ENCODE measurements around the gene MEX3A. TPM values are rescaled to one million over a fixed set of nuclear protein-coding genes. Genes with fewer than 3 reads are reported as not detected.

MEX3A gene
- total and polyA plus RNA-seq, 10 of the 15 experiments (the other 5 are each of a cell fraction or from before 2014, with no cell fraction given), result 0.11 to 5.1 (median 1.7) TPM

GRCh38 chr1:156063997-156064285 is 18.3 kb downstream of the MEX3A start:
- intact Hi-C loops (cut with micrococcal nuclease; ENCODE audit: unreplicated experiment) (no loop called here), in situ Hi-C loops (cut with MboI) (no loop called here)
- Histone ChIP-seq H3K9ac (ENCODE audit: control insufficient read depth, insufficient read depth, low read length) (no peak overlapping the region), H3K27me3 (replicated peaks in 1 of 2; ENCODE audit: control insufficient read depth in 2 of 2, insufficient read depth in 2 of 2, low read length in 1 of 2) (no peaks in the 10 kb centered on the region), H3K4me1 (ENCODE audit: control insufficient read depth, insufficient read depth, low read length) (no peaks in the 10 kb centered on the region), H3K4me2 (ENCODE audit: control insufficient read depth, insufficient read depth) (no peak overlapping the region), H3K4me3 (no peak overlapping the region), H3K79me2 (ENCODE audit: control insufficient read depth, insufficient read depth, low read length) (no peaks in the 10 kb centered on the region), H3K27ac (ENCODE audit: control insufficient read depth, insufficient read depth) (no peak overlapping the region), H4K20me1 (ENCODE audit: control insufficient read depth, insufficient read depth) (no peaks in the 10 kb centered on the region), H3K9me3 (replicated peaks; ENCODE audit: control insufficient read depth, insufficient read depth, low read length) (no peaks in the 10 kb centered on the region), H2AFZ (ENCODE audit: control insufficient read depth, low read depth, low read length) (no peak overlapping the region), H3K36me3 (ENCODE audit: control insufficient read depth in 2 of 2, insufficient read depth in 2 of 2, low read length in 1 of 2) (no peaks in the 10 kb centered on the region)
- no peak for FAIRE-seq
- no peak for ATAC-seq
- no peak for DNase-seq (ENCODE audit: low read depth, low spot score)
- RAD21 ChIA-PET (ENCODE audit: unreplicated experiment), result interaction anchor here (4.2 to 5.1 kb wide), 2 partner anchors 75 to 126 kb away, joined by 39 to 68 read pairs; no protein-coding TSS in a partner anchor
- POLR2A ChIA-PET, result interaction anchor here (1.1 kb wide), 1 partner anchor 11 kb away, joined by 3 read pairs; no protein-coding TSS in a partner anchor
- SMC1A ChIA-PET (ENCODE audit: uncharacterized antibody, unreplicated experiment), result interaction anchor here (0.6 to 5.4 kb wide), 6 partner anchors 73 to 234 kb away, joined by 3 to 69 read pairs (median 4); partner anchors contain the start of gene RXFP4
- no TSS peak for BruUV-seq (replicated peaks)
- CTCF ChIA-PET, result interaction anchor here (1.1 to 6.4 kb wide), 7 partner anchors 12 to 131 kb away, joined by 3 to 102 read pairs (median 3); no protein-coding TSS in a partner anchor
- WGBS (ENCODE audit: insufficient coverage, insufficient replicate concordance, low lambda C conversion rate, missing lambda C conversion rate), result 93% methylated on average over 2 of the region's 2 CpGs
- no peak for TF ChIP-seq ZNF687 (IDR thresholded peaks at IDR 0.05)
- no peak for TF ChIP-seq ESRRA (IDR thresholded peaks at IDR 0.05; ENCODE audit: low read length)
- no peak for TF ChIP-seq SP1 (IDR thresholded peaks at IDR 0.05; ENCODE audit: low read depth, low read length)
- no peak for TF ChIP-seq MXI1 (IDR thresholded peaks at IDR 0.05; ENCODE audit: low read depth, low read length)
- no peak for TF ChIP-seq IKZF2 (IDR thresholded peaks at IDR 0.05)
- TF ChIP-seq PML (IDR thresholded peaks at IDR 0.05; ENCODE audit: low read length), result no peak
- no peak for TF ChIP-seq EGR1 (IDR thresholded peaks at IDR 0.05; ENCODE audit: borderline replicate concordance in 1 of 2, low read depth in 2 of 2, low read length in 2 of 2)
- no peak for TF ChIP-seq ZBED1 (IDR thresholded peaks at IDR 0.05; ENCODE audit: borderline replicate concordance)
- no peak for TF ChIP-seq E4F1 (IDR thresholded peaks at IDR 0.05; ENCODE audit: borderline replicate concordance, partially characterized antibody)
- no peak for TF ChIP-seq DPF2 (IDR thresholded peaks at IDR 0.05)
- TF ChIP-seq NFXL1 (IDR thresholded peaks at IDR 0.05; ENCODE audit: borderline replicate concordance), result no peak
- TF ChIP-seq IKZF1 (conservative IDR thresholded peaks at IDR 0.05), result no peak
- TF ChIP-seq KAT2A (conservative IDR thresholded peaks at IDR 0.05; ENCODE audit: control insufficient read depth, low read depth, low read length), result no peak
- TF ChIP-seq TCF3 (IDR thresholded peaks at IDR 0.05; ENCODE audit: borderline replicate concordance, insufficient read depth, low read depth, low read length), result no peak
- TF ChIP-seq SREBF1 (IDR thresholded peaks at IDR 0.05; ENCODE audit: low read length), result no peak
- TF ChIP-seq NFYB (IDR thresholded peaks at IDR 0.05; ENCODE audit: insufficient read depth, low read depth, low read length), result no peak
- TF ChIP-seq ZNF207 (IDR thresholded peaks at IDR 0.05; ENCODE audit: borderline replicate concordance), result no peak

Measured in GM12878 (cell line).